ENCODE measurements around the gene VAV3. TPM values are rescaled to one million over a fixed set of nuclear protein-coding genes. Genes with fewer than 3 reads are reported as not detected.

VAV3 gene
- total and polyA plus RNA-seq, 2 of the 13 experiments (the other 11 are each of a cell fraction or from before 2014, with no cell fraction given): 15.9 to 29.8 TPM

DNA sequence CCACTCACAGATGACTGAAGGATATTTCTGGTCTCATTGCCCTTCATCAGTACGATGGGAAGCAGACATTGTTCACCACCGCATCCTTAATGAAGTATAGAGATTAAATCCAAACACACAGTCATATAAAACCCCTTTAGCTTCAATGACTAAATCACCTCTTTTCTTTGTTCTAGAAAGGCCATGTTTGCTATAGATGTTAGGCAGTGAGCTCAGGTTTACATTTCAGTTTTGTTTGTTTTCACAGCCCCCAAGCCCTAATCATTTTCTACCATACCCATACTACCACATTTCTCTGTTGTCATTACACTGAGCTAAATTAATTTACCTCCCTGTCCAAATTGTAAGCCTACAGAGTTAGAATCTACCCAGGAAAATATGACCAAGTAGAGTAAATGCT, 439.0 kb downstream of the VAV3 start (continued):
- TF ChIP-seq, protein P1, sequence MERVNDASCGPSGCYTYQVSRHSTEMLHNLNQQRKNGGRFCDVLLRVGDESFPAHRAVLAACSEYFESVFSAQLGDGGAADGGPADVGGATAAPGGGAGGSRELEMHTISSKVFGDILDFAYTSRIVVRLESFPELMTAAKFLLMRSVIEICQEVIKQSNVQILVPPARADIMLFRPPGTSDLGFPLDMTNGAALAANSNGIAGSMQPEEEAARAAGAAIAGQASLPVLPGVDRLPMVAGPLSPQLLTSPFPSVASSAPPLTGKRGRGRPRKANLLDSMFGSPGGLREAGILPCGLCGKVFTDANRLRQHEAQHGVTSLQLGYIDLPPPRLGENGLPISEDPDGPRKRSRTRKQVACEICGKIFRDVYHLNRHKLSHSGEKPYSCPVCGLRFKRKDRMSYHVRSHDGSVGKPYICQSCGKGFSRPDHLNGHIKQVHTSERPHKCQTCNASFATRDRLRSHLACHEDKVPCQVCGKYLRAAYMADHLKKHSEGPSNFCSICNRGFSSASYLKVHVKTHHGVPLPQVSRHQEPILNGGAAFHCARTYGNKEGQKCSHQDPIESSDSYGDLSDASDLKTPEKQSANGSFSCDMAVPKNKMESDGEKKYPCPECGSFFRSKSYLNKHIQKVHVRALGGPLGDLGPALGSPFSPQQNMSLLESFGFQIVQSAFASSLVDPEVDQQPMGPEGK (CRISPR knock-in tag; IDR thresholded peaks at IDR 0.05): 0 out of 2 replicates have a peak, but pooled peaks have one; percentile 15
- TF ChIP-seq, protein P2, sequence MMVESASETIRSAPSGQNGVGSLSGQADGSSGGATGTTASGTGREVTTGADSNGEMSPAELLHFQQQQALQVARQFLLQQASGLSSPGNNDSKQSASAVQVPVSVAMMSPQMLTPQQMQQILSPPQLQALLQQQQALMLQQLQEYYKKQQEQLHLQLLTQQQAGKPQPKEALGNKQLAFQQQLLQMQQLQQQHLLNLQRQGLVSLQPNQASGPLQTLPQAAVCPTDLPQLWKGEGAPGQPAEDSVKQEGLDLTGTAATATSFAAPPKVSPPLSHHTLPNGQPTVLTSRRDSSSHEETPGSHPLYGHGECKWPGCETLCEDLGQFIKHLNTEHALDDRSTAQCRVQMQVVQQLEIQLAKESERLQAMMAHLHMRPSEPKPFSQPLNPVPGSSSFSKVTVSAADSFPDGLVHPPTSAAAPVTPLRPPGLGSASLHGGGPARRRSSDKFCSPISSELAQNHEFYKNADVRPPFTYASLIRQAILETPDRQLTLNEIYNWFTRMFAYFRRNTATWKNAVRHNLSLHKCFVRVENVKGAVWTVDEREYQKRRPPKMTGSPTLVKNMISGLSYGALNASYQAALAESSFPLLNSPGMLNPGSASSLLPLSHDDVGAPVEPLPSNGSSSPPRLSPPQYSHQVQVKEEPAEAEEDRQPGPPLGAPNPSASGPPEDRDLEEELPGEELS (CRISPR knock-in tag; IDR thresholded peaks at IDR 0.05): 0 out of 2 replicates have a peak, but pooled peaks have one; percentile 14

DNA sequence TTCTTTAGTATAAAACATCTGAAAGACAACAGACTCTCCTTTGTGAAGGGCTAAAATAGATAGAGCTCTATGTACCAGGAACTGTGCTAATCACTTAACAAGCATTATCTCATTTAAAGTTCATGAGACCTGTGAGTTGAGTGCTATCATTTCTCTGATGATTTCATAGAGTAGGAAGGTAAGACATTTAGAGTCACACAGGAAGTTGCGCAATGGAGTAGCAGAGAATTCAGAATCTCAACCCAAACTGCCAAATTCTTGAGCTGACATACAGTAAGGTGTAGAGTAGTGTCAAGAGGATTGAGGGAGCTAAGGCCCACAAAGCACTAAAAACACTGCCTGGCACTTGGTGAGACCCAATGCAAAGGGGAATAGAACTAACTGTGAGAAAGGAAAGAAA, 439.8 kb downstream of the VAV3 start:
- intact Hi-C loops (cut with micrococcal nuclease; ENCODE audit: unreplicated experiment): loop anchor here (5.0 kb wide), 1 partner anchor 72 kb away; no protein-coding TSS in a partner anchor
- H4K20me1 ChIP-seq (ENCODE audit: insufficient read depth, low read length): no peaks in the 10 kb centered on the region
- no peak overlapping the region for H3K9ac ChIP-seq (ENCODE audit: insufficient read depth, low read depth, low read length)
- H3K36me3 ChIP-seq (replicated peaks in 1 of 2; ENCODE audit: control insufficient read depth in 1 of 2, insufficient read depth in 2 of 2, low read length in 2 of 2): no peaks in the 10 kb centered on the region
- H3K27me3 ChIP-seq (ENCODE audit: control insufficient read depth in 1 of 2, insufficient read depth in 2 of 2, low read length in 2 of 2): no peaks in the 10 kb centered on the region
- H3K4me2 ChIP-seq (ENCODE audit: low read depth, low read length): no peak overlapping the region
- no peak overlapping the region for H3K4me3 ChIP-seq (replicated peaks in 1 of 3; ENCODE audit: insufficient read depth in 1 of 3, low read depth in 2 of 3, low read length in 3 of 3)
- WGBS (ENCODE audit: low lambda C conversion rate): 100% methylated on average over 1 of the region's 1 CpG
- FAIRE-seq (no peak), DNase-seq (ENCODE audit: low spot score) (peak; percentile 36), ATAC-seq (no peak)
- no peak overlapping the region for H2AFZ ChIP-seq (ENCODE audit: low read length)
- no peaks in the 10 kb centered on the region for H3K79me2 ChIP-seq (ENCODE audit: insufficient read depth, low read length)
- H3K27ac ChIP-seq (ENCODE audit: extremely low read length, insufficient read depth, low read length): peak overlapping the region; percentile 21
- H3K4me1 ChIP-seq (ENCODE audit: insufficient read depth, low read length): peaks cover 67% of the 10 kb centered on the region
- no peaks in the 10 kb centered on the region for H3K9me3 ChIP-seq (ENCODE audit: low read length)
- ChIA-PET POLR2A (interaction anchor here (1.4 kb wide), 1 partner anchor 158 kb away, joined by 4 read pairs; no protein-coding TSS in a partner anchor), CTCF (ENCODE audit: low intra/inter-chr PET ratio, low total read pairs) (no interaction called here)
- BruUV-seq (replicated peaks): no TSS peak
- in situ Hi-C loops (cut with HindIII; ENCODE audit: extremely low pct_ligation_motif_present, low pct_unique_long_range_greater_than_20kb): loop anchor here (5.0 kb wide), 1 partner anchor 93 kb away; no protein-coding TSS in a partner anchor
- no peak for TF ChIP-seq SSRP1 (CRISPR knock-in tag; IDR thresholded peaks at IDR 0.05)
- TF ChIP-seq, protein P3, sequence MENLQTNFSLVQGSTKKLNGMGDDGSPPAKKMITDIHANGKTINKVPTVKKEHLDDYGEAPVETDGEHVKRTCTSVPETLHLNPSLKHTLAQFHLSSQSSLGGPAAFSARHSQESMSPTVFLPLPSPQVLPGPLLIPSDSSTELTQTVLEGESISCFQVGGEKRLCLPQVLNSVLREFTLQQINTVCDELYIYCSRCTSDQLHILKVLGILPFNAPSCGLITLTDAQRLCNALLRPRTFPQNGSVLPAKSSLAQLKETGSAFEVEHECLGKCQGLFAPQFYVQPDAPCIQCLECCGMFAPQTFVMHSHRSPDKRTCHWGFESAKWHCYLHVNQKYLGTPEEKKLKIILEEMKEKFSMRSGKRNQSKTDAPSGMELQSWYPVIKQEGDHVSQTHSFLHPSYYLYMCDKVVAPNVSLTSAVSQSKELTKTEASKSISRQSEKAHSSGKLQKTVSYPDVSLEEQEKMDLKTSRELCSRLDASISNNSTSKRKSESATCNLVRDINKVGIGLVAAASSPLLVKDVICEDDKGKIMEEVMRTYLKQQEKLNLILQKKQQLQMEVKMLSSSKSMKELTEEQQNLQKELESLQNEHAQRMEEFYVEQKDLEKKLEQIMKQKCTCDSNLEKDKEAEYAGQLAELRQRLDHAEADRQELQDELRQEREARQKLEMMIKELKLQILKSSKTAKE (CRISPR knock-in tag; IDR thresholded peaks at IDR 0.05; ENCODE audit: borderline replicate concordance): no peak
- TF ChIP-seq, protein P4, sequence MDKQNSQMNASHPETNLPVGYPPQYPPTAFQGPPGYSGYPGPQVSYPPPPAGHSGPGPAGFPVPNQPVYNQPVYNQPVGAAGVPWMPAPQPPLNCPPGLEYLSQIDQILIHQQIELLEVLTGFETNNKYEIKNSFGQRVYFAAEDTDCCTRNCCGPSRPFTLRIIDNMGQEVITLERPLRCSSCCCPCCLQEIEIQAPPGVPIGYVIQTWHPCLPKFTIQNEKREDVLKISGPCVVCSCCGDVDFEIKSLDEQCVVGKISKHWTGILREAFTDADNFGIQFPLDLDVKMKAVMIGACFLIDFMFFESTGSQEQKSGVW (CRISPR knock-in tag; IDR thresholded peaks at IDR 0.05; ENCODE audit: borderline replicate concordance): no peak
- TF ChIP-seq GABPB1 (CRISPR knock-in tag; IDR thresholded peaks at IDR 0.05): peak; percentile 30; the same call in 1 of the 2 replicates
- TF ChIP-seq, protein P5, sequence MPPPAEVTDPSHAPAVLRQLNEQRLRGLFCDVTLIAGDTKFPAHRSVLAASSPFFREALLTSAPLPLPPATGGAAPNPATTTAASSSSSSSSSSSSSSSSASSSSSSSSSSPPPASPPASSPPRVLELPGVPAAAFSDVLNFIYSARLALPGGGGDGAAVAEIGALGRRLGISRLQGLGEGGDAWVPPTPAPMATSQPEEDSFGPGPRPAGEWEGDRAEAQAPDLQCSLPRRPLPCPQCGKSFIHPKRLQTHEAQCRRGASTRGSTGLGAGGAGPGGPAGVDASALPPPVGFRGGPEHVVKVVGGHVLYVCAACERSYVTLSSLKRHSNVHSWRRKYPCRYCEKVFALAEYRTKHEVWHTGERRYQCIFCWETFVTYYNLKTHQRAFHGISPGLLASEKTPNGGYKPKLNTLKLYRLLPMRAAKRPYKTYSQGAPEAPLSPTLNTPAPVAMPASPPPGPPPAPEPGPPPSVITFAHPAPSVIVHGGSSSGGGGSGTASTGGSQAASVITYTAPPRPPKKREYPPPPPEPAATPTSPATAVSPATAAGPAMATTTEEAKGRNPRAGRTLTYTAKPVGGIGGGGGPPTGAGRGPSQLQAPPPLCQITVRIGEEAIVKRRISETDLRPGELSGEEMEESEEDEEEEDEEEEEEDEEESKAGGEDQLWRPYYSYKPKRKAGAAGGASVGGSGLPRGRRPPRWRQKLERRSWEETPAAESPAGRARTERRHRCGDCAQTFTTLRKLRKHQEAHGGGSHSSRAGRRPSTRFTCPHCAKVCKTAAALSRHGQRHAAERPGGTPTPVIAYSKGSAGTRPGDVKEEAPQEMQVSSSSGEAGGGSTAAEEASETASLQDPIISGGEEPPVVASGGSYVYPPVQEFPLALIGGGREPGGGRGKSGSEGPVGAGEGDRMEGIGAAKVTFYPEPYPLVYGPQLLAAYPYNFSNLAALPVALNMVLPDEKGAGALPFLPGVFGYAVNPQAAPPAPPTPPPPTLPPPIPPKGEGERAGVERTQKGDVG (CRISPR knock-in tag; IDR thresholded peaks at IDR 0.05; ENCODE audit: borderline replicate concordance): no peak
- TF ChIP-seq TAF15 (IDR thresholded peaks at IDR 0.05; ENCODE audit: low read depth, low read length, poor library complexity, severe bottlenecking): no peak
- TF ChIP-seq, protein P6, sequence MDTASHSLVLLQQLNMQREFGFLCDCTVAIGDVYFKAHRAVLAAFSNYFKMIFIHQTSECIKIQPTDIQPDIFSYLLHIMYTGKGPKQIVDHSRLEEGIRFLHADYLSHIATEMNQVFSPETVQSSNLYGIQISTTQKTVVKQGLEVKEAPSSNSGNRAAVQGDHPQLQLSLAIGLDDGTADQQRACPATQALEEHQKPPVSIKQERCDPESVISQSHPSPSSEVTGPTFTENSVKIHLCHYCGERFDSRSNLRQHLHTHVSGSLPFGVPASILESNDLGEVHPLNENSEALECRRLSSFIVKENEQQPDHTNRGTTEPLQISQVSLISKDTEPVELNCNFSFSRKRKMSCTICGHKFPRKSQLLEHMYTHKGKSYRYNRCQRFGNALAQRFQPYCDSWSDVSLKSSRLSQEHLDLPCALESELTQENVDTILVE (CRISPR knock-in tag; IDR thresholded peaks at IDR 0.05): no peak
- peak; percentile 86 for TF ChIP-seq CEBPG (CRISPR knock-in tag; IDR thresholded peaks at IDR 0.05)
